Cardiac fibroblast (primary cell): ENCODE results near the gene HOXA2.

Experiments
- DNase-seq, 2 donors: peaks; one replicate each; pipeline versions ENCODE4 v3.0.0 to v3.0.0-alpha.2; 2010; ENCODE audit warnings: low read depth in 2 of 2
- H3K4me3 ChIP-seq, 2 donors: replicated peaks in 1 of 2; 1 replicate in 1 of 2; 2 replicates in 1 of 2; pipeline ENCODE4 v1.5.1; 2011; ENCODE audit warnings: low read depth in 2 of 2, low read length in 2 of 2, mild to moderate bottlenecking in 2 of 2, moderate library complexity in 1 of 2
- TF ChIP-seq, protein P1 (sequence below): IDR thresholded peaks from one replicate; pipeline ENCODE4 v1.5.1; 2011; ENCODE audit warnings: low read depth, mild to moderate bottlenecking, low read length, inconsistent platforms

The HOXA2 gene

DNA sequence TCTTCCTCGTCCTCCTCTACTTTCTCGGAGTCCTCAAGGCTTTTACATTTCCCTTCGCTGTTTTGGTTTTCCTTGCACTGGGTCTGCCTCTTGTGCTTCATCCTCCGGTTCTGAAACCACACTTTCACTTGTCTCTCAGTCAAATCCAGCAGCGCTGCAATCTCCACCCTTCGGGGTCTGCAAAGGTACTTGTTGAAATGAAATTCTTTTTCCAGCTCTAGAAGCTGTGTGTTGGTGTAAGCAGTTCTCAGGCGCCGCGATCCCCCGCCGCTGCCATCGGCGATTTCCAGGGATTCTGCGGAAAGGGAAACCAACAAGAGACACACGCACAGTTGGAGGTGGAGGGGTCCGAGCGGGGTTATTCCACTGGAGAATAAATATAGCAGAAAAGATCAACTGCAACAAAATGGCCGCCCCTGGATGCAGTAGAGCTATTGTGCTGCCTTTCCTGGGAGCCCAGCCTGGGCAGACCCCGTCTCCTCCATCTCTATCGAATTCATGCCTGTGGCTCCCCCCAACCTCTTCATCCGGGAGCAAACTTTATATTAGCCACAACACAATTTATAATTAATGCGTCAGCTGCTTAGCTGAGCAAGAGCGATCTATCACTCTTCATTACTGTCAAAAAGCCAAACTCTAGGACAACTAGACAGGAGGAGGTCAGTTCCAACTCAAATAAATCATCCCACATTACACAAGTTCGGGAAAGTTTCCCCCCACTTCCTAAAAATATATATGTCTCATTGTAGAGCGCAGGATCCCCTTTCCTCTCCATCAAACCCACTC lies 1.1 kb downstream of the HOXA2 start:
- TF ChIP-seq, protein P1, sequence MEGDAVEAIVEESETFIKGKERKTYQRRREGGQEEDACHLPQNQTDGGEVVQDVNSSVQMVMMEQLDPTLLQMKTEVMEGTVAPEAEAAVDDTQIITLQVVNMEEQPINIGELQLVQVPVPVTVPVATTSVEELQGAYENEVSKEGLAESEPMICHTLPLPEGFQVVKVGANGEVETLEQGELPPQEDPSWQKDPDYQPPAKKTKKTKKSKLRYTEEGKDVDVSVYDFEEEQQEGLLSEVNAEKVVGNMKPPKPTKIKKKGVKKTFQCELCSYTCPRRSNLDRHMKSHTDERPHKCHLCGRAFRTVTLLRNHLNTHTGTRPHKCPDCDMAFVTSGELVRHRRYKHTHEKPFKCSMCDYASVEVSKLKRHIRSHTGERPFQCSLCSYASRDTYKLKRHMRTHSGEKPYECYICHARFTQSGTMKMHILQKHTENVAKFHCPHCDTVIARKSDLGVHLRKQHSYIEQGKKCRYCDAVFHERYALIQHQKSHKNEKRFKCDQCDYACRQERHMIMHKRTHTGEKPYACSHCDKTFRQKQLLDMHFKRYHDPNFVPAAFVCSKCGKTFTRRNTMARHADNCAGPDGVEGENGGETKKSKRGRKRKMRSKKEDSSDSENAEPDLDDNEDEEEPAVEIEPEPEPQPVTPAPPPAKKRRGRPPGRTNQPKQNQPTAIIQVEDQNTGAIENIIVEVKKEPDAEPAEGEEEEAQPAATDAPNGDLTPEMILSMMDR, result no peak
- no peak overlapping the region for H3K4me3 ChIP-seq
- no peak for DNase-seq

DNA sequence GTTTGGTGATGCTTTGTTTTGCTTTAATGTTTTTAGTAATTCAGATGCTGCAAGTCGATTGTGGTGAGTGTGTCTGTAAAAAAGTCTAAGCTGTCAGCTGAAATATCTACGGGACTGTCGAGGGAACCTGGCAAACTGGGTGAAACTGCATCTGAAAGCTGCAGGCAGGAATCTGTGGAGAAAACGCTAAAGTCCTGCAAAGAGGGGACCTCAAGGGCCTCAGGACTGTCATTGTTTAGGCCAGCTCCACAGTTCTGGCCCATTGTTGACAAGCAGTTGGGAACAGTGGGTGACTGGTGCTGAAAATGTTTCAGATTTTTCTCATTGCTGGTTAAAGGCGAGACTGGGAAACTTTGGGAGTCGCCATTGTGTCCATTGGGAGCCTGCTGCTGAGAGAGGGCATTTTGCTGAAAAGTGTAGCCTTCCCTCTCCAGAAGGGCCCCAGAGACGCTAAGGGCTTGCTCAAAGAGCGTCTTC lies 1.8 kb downstream of the HOXA2 start:
- DNase-seq, result no peak
- H3K4me3 ChIP-seq, result no peak overlapping the region
- TF ChIP-seq, protein P1, result no peak

DNA sequence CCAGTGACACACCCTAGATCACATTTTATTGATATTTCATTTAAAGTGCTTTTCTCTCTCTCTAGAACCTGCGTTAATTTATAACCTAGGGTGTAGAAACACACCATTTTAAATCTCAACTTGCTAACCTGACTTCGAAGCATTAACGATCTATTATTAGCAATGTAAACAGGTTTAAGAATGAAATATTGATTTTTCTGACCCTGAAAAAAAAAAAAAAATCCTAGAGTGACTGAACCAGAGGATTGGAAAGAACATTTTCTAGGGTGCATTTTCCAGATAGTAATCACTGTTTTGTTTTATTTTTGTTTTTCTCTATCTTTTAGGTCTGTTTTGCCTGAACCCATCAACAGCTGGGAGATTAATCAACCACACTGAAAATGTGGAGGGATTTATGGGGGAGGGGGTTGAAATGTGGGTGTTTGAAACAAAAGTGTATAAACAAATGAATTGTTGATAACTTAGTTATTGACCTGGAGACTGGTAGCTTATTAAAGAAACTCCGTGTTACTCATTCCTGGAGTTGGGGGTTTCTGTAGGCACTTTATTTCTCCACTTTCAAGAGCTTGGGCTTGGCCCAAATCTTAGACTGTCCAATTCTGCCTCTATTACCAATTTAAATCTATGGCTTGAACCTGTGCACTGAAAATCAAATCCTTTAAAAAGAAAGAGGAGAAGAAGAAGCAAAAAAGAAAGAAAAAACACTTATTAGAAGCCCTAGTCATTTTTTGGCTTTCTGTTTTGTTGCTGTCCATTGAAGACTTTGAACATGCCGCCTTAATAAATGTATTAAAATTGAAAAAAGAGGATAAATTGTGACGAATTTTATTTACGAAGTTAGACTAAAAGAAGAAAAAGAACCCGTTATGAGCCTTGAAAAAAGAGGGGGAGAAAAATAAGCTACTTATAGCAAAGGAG lies 2.8 kb downstream of the HOXA2 start:
- TF ChIP-seq, protein P1, result no peak
- no peak overlapping the region for H3K4me3 ChIP-seq
- no peak for DNase-seq

DNA sequence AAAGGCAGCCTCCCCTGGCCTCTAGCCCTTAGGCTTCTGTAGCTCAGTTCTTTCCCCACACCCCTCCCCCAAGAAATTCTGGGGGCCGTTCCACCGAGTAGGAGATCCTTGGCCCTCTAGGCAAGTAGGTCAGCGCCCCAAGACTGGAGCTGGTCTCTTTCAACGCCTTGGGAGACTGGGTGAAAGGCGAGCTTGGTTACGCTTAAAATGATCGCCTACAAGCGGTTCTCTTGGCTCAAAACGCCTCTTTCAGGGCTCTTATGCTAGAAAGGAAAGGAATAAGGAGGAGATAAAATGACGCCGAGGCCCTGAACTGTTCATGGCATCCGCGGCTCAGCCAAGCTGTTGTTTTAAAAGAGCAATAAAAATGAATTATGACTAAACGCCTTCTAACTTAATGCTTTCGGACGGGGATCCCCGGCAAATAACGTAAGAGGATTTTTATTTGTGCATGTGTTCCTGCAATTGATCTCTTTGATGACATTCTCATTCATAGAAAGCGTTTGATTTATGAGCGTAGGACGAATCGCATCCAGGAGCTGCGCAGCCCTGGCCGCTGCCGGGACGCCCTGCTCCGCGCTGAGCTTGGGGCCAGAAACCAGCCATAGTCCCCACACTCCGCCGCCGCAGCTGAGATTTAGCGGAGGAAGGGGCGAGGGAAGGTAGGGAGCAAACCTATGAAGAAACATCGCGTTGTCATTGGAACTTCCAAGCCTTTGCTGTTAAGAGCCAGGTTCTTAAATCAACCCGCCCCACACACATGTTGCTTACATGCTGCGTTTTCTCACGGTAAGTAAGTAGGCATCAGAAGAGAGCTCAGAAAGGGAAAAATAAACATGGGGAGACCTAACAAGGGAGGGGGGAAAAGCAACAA lies 3.7 kb downstream of the HOXA2 start:
- peak overlapping the region in 1 of 2 donors; percentile 18 for H3K4me3 ChIP-seq
- DNase-seq, result no peak
- TF ChIP-seq, protein P1, result no peak

DNA sequence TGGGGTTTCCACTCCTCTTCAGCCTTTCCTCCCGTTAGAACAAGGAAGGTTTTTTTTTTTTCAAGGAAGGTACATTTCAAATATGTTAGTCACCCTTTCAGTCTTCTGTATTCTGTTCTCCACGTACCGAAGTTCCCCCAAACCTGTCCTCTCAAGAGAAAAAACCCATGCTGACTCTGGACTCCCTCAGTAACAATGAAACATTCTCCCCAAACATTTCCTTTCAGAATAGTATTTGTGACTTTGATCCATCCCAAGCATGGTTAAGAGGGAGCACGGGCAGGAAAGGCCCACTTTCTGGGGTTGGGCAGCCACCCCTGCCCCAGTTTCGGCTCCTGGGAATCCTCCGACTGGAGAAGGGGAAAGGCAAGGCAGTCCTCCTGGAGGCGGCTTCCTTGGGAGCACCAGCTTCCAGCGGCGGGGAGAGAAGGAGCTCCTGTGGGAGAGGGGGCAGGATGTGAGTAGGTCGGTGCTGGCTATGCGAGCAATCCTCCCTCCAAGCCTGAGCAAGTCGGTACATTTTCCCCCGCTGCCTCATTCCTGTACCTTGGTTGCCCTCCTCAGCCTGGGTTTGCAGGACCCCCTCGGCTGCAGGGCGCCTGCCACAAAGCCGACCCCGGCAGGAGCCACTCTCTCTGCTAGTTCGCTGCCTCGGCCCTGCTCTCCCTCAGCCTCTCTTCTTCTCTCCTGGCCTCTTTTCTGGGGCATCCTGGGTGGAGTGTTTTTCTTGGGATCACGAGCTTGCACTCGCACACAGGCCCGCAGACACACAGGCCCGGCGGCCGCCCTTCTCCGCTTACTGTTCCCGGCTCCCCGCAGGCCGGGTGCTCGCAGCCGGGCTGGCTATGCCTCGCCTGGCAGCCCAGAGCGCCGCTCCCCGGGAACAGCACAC lies 4.6 kb downstream of the HOXA2 start:
- H3K4me3 ChIP-seq, result peak overlapping the region; percentile 9 to 18
- no peak for DNase-seq
- TF ChIP-seq, protein P1, result no peak
